ENCODE measurements around the gene ARHGAP32.
"Not testable (repeated sequence)": the region's sequence is repeated elsewhere in the genome, so short reads cannot be mapped to it uniquely, and the experiment has no call there.

ARHGAP32 gene

GRCh38 chr11:128927683-128928336 lies 264.3 kb downstream of the ARHGAP32 start:
- no peak for DNase-seq

DNA sequence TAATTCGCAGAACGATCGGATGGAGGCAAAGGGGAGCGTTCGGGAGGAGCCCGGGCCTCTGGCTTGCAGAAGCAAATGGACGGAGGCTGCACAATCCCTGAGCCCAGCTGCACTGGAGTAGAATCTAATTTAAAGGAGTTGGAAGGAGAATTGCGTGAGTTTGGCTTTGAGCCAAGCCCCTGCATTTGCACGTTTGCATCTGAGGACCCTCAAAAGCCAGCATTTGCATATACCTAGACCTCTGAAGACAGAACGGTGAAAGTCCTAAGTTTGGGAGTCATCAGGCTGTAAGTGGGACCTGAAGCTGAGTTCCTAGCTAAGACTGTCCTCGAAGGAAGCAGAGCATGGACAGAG lies 265.0 kb downstream of the ARHGAP32 start:
- no peak for DNase-seq

DNA sequence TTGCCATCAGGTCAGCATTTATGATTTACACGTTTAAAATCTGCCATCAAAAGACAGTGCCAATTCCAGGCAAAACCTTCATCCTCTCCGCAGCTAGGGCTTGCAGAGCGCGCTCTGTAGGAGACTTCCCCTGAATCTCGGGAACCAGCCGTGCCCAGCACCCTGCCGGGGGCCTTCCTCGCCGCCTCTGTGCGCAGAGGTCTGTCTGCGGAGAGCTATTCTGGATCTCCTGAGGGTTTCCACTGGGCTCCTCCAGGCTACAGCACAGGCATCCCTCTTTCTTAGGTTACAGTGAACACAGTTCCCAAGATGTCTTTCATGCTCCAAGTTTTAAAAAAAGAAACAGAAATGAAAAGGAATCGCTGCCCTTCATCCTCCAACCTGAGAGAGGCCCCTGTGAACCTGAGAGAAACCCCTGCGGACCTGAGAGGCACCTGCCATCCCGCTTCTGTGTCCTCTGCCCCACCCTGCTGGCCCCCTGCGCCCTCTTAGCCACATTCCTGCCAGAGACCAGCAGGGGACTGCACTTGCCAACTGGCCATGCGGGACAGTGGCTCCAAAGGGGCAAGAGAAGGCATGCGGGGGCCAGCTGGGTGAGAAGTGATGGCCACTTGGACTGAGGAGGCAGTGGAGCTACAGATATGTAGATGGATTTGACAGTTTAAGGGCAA lies 265.6 kb downstream of the ARHGAP32 start:
- no peak for DNase-seq

DNA sequence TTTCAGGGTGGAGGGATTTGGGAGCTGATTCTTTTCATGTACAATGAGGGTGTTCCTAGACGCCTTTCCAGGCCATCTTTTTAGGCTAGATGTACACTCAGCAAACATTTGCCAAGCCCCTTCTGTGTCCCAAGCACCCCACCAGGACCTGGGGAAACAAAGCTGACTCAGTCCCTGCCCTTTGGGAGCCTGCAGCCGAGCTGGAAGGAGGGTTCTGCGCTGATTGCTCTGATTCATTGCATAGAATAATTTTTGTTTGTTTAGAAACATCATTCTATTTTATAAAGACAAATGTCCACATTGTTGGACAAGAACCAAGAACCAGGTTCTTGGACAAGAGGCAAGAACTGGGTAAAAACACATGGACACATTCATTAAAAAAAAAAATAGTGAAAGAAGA lies 266.1 kb downstream of the ARHGAP32 start:
- DNase-seq, result no peak

DNA sequence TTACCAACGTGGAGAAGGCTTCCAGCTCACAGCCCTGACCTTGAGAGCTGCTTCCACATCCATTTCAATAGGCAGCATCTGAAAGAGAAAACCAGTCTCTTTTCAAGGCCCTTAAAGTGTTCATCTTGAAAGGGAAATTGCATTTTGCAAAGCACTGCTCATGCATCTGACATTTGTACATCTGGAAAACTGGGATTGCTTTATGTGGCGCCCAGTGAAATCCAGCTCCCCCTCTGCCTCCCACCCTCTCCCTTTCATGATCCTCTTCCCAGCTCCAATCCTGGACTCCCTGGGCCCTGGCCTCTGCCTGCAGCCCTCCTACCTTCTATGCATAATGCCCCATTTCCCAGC lies 266.9 kb downstream of the ARHGAP32 start:
- no peak for DNase-seq

- no peak for DNase-seq
Observed at GRCh38 chr11:128924510-128925249, 267.4 kb downstream of the ARHGAP32 start.

DNA sequence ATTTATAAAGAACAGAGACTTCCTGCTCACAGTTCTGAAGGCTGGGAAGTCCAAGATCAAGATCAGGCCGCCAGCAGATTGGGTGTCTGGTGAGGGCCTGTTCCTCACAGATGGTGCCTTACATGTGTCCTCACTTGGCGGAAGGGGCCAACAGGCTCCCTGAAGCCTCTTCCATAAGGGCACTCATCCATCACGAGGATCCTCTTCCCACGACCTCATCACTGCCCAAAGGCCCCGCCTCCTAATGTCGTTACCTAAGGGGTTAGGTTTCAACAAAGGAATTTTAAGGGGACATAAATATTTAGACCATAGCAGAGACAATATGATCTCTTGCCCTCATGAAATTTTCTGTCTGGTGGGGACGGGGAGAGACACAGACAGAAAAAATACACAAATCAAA lies 268.0 kb downstream of the ARHGAP32 start:
- no peak for DNase-seq

DNA sequence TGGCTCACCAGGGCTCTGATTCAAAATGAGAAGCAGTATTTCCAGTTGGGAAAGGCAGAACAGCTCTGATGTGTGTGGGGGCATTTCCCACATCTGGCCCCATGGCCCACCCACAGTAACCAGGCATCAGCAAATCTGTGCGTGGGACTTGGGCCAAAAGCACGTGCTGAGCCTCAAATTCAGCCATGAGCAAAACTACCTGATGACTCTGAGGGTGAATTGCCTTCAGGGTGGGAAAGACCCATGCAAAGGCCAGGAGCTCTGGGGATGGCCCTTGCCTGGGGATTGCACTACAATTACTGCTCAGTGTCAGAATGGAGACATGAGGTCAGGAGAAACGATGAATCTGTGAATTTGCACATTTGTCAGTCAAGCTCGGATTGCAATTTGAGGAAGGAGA lies 270.3 kb downstream of the ARHGAP32 start:
- DNase-seq, result no peak

DNA sequence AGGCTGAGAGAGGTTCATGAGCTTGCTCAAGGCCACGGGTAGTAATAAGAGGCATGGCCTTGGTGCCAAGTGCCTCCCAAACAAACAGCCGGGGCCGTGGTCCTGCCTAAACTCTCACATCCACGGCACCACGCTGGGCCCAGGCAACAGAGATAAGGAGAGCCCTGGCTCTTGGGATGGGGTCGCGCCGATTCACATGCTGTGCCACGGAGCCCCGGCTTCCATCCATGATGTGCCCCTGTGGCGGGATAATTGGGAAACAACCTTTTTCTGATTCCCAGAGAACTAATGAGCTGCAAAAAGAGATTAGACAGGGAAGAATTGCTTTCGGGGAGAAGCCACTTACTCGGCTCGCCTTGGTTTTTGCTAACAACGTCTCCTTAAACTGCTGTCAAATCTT lies 271.5 kb downstream of the ARHGAP32 start:
- DNase-seq, result no peak

DNA sequence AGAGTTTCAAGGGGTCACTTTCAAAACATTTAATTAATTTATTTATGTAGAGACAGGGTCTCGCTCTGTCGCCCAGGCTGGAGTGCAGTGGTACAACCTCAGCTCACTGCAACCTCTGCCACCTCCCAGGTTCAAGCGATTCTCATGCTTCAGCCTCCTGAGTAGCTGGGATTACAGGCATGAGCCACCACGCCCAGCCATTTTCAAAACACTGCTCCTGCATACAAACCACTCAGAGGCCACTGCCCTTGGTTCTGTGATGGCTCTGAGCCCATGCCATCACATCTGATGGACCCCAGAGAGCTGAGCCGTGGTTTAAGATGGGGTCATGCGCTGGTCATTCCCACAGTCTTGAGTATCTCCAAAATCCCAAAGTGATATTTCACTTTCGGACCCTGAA lies 272.5 kb downstream of the ARHGAP32 start:
- not testable (repeated sequence) for DNase-seq

DNA sequence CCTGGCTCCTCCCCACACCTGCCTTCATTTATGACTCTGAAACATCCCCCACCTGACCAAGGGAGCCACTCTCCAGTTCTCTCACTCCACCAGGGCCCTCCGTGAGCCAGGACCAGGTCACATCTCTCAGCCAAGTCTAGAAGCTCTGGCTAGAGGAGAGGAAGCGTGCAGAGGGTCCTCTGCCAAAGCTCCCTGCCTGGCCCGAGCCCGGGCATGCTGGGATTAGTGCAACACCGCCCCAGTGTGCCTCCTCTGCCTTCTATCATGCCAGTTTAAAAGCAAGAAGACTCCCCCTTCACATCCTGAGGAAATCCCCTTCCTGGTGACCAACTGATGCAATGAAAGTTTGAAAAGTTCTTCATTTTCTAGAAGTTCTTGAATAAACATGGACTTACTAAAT lies 272.9 kb downstream of the ARHGAP32 start:
- DNase-seq, result no peak

DNA sequence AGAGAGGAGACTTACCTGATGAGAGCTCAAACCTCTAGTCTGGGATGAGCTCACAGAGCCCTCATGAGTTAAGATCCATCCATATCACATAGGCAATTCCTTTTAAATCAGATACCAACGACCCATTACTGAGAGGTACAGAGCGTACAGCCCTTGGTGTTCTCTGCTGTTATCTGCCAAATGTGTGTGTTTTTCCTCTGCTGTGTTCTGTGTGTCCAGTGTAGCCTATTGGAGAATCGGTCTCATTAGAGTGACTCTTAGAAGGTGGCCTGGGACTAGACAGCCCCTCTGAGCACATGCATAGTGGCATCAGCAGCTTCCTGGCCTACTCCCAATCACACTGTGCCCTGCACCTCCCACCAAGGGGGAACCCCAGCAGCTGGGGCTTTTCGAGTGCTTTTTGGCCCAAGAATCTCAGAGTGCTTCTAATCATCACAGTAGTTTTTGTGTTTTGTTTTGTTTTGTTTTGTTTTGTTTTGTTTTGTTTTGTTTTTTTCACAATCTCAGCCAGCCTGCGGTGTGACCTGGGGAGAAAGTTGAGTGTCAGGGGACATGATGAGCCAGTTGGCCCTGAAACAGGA lies 274.9 kb downstream of the ARHGAP32 start:
- no peak for DNase-seq

GRCh38 chr11:128916681-128917080 lies 275.4 kb downstream of the ARHGAP32 start:
- no peak for DNase-seq

- DNase-seq, result no peak
Observed at GRCh38 chr11:128916037-128916572, 276.0 kb downstream of the ARHGAP32 start.

- no peak for DNase-seq
Observed at GRCh38 chr11:128915149-128915521, 277.0 kb downstream of the ARHGAP32 start.

Measured in CD4-positive, alpha-beta T cell treated with Interleukin-12 subunit alpha and Interleukin-12 subunit beta, for 1 hour (primary cell).